Epithelial cell of esophagus (primary cell): ENCODE data around the gene ARRB2.

Experiments
- DNase-seq: peaks from one replicate; pipeline ENCODE4 v3.0.0; 2010; ENCODE audit warnings: low read depth
- H3K4me3 ChIP-seq: 2 replicates; pipeline ENCODE4 v1.5.1; 2011; ENCODE audit warnings: mild to moderate bottlenecking, low read length, control low read depth
- TF ChIP-seq, protein P1 (sequence below): IDR thresholded peaks from 2 replicates; pipeline ENCODE4 v1.5.1; 2011; ENCODE audit warnings: low read depth, mild to moderate bottlenecking, low read length, control low read depth, inconsistent platforms; ENCODE audit not compliant: insufficient read depth; ENCODE audit errors: missing control alignments

Gene ARRB2

DNA sequence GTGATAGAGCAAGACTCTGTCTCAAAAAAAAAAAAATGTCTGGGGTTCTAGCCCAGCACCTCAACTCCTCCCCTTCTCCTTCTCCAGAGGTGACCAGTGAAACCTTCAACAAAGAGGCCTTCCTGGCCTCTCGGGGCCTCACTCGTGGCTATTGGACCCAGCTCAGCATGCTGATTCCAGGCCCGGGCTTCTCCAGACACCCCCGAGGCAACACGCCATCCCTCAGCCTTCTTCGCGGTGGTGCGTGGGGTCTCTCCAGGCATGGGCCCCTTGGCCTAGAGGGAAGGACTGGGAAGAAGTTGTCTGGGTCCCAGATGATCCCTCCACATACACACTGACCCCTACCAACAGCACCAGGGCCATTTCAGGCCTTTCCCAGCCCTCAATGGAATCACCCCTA, 32.8 kb downstream of the ARRB2 start:
- no peak for DNase-seq
- H3K4me3 ChIP-seq, result no peak overlapping the region
- TF ChIP-seq, protein P1, sequence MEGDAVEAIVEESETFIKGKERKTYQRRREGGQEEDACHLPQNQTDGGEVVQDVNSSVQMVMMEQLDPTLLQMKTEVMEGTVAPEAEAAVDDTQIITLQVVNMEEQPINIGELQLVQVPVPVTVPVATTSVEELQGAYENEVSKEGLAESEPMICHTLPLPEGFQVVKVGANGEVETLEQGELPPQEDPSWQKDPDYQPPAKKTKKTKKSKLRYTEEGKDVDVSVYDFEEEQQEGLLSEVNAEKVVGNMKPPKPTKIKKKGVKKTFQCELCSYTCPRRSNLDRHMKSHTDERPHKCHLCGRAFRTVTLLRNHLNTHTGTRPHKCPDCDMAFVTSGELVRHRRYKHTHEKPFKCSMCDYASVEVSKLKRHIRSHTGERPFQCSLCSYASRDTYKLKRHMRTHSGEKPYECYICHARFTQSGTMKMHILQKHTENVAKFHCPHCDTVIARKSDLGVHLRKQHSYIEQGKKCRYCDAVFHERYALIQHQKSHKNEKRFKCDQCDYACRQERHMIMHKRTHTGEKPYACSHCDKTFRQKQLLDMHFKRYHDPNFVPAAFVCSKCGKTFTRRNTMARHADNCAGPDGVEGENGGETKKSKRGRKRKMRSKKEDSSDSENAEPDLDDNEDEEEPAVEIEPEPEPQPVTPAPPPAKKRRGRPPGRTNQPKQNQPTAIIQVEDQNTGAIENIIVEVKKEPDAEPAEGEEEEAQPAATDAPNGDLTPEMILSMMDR, result no peak

DNA sequence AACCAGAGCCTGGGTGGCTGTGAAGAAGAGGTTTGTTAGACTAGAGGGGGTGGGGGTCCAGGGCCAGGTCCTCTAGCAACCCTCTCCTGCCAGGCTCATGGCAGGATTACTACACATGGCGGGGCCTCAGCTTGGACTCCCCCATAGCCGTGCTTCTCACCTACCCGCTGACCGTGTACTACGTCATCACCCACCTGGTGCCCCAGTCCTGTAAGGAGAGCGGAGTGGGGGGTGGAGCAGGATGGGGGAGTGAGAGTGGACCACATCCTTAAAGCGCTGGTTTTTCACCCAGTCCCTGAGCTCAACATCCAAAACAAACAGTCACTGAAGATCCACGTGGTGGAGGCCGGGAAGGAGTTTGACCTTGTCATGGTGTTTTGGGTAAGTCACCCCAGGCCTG, 33.5 kb downstream of the ARRB2 start:
- TF ChIP-seq, protein P1, result no peak
- DNase-seq, result no peak
- no peak overlapping the region for H3K4me3 ChIP-seq

DNA sequence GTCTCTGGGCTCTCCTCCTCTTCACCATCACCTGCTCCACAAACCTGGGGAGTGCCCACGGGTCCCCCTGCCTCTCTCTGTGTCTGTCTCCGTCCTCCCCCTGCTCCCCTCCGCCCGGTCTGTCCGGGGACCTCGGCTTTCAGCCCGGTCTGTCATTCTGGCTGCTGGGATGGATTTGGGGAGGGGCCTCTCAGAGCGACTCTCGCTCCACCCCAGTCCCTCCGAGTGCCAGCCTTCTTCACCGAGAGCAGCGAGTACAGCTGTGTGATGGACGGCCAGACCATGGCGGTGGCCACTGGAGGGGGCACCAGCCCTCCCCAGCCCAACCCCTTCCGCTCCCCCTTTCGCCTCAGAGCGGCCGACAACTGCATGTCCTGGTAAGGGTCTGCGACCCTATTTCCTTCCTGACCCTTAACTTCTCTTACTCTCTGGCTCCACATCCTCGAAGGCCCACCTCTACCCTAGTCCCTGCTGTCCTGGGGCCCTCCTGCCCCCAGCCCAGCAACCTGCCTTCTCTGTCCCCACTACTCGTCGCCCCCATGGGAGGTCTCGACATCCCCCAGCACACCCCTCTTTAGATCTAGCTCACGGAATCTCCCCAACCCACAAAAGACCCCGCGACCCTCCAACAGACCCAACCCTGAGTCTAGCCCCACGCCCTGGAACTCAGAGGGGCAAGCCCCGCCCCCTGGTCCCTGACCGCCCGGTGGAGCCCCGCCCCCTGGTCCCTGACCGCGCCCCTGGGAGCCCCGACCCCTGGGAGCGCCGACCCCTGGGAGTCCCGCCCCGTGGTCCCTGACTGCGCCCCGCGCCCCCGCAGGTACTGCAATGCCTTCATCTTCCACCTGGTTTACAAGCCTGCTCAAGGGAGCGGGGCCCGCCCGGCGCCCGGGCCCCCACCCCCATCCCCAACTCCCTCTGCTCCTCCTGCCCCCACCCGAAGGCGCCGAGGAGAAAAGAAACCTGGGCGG, 34.9 kb downstream of the ARRB2 start:
- no peak overlapping the region for H3K4me3 ChIP-seq
- no peak for DNase-seq
- TF ChIP-seq, protein P1, result no peak

DNA sequence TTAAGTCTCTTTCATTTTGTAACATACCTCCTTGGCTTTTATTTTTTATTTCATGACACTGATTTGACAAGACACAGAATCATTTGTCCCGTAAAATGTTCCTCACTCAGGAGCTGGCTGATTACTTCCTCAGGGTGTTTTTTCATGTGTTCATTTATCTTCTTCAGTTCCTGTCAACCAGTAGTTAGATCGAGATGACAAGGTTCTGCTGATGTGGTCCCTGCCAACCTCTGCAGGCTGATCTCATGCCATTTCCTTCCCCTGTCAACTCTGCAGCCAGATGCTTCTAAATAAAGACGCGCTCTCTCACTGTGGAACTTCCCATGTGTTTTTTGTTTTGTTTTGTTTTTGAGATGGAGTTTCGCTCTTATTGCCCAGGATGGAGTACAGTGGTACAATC, 37.4 kb downstream of the ARRB2 start:
- no peak overlapping the region for H3K4me3 ChIP-seq
- no peak for DNase-seq
- TF ChIP-seq, protein P1, result no peak

DNA sequence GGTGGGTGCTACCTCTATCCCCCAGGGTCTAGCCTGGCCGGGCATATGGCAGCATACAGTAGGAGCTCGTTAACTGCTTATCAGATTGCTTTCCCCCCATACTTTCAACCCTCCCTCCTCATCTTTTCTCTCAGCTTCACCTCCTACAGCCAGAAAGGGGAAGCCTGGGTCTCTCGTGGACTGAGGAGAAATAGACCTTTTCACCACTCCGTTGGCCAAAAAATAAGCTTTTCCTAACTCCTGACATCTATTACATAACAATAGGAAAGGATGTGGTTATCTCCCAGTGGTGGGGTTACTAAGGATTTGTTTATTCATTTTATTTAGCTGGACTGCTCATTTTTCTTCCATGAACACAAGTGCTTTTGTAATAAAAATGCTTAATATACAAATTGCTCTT, 38.3 kb downstream of the ARRB2 start:
- TF ChIP-seq, protein P1, result no peak
- no peak for DNase-seq
- no peak overlapping the region for H3K4me3 ChIP-seq

DNA sequence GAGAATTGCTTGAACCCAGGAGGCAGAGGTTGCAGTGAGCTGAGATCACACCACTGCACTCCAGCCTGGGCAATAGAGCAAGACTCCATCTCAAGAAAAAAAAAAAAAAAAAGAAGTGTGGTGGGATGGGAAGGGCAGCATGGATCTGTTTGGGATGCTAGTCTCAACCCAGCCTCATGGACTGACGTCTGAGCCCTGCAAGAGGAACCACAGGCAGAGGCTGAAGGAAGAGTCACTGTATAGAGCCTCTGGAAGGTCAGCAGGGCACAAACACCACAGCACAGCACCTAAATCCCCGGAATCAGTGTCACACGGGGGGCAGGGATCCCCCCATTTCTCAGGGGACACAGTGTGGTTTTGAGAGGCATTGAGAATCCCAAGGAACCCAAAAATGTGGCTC, 40.2 kb downstream of the ARRB2 start:
- no peak for DNase-seq
- no peak overlapping the region for H3K4me3 ChIP-seq
- TF ChIP-seq, protein P1, result no peak

DNA sequence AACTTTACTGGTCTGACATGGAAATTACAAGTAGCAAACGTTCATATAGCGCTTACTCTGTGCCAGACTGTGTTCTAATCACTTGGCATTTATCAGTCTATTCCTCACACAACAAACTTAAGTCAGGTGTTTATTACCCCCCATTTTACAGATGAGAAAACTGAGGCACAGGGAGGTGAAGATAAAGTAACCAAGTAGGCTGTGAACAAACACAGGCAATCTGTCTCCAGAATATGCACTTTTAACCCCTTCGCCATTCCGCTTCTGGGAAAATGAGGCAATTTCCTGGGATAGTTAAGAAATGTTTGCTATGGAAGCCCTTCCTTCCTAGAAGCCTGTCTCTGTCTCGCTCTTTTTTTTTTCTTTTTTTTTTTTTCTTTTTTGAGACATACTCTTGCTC, 41.5 kb downstream of the ARRB2 start:
- no peak for DNase-seq
- TF ChIP-seq, protein P1, result no peak
- H3K4me3 ChIP-seq, result no peak overlapping the region
